Left ventricle myocardium superior (tissue), 1 donor: ENCODE measurements around the gene PLCL1. TPM values are rescaled to one million over a fixed set of nuclear protein-coding genes. Genes with fewer than 3 reads are reported as not detected.

ENCODE experiments used
- ATAC-seq: fragments of 200-7000 bp; cut with Tn5 transposase; one replicate; pipeline ENCODE4 v1.9.1; 2020; ENCODE audit warnings: mild to moderate bottlenecking, moderate library complexity
- DNase-seq: peaks from one replicate; pipeline ENCODE4 v3.0.0-alpha.2; 2020
- intact Hi-C: fragments of 100-400 bp; cut with micrococcal nuclease; formaldehyde crosslinking; loops from one replicate; pipeline ENCODE4 v1.11.0; 2022
- long read RNA-seq: library from polyadenylated mRNA; unstranded; transcript quantifications from one replicate; pipeline ENCODE4 v2.0.0, GENCODE V29; 2021
- total RNA-seq: library from RNA; stranded (reverse); fragmentation: NEBNext Ultra II Directional; extraction: Animal tissue kit (Norgen Biotek cat#: 25700); gene quantifications from one replicate; pipeline ENCODE4 v1.2.1, GENCODE V29; 2021
- donor health status: DM: no; HTN: yes; CAD: no; lungs with severe emphysema.

The PLCL1 gene
- total RNA-seq: 100 TPM
- long read RNA-seq, full-length matches to known transcripts: 47 of 65 reads
- long read RNA-seq, partial matches to known transcripts: 4 of 65 reads
- long read RNA-seq, other reads (novel, unspliced or antisense): 14 of 65 reads

GRCh38 chr2:197804049-197804757 is at the start of gene PLCL1:
Gene PLCL1, plus strand, starts transcription at chr2:197804593.
- DNase-seq (peak; percentile 96), ATAC-seq (peak; percentile 92)
- intact Hi-C loops: loop anchor here (5.0 kb wide), 1 partner anchor 493 kb away; no protein-coding TSS in a partner anchor

- ATAC-seq: no peak
- intact Hi-C loops: no loop called here
Measured at GRCh38 chr2:197759013-197759412, 45.4 kb upstream of the PLCL1 start.

GRCh38 chr2:197759625-197760292 is 44.6 kb upstream of the PLCL1 start:
- no peak for DNase-seq
- intact Hi-C loops: no loop called here
- ATAC-seq: no peak

More at GRCh38 chr2:197759013-197759412, 45.4 kb upstream of the PLCL1 start:
- no peak for DNase-seq

- intact Hi-C loops: no loop called here
- DNase-seq (no peak), ATAC-seq (peak; percentile 27)
Measured at GRCh38 chr2:197760293-197760657, 44.1 kb upstream of the PLCL1 start.

- DNase-seq (no peak), ATAC-seq (no peak)
- intact Hi-C loops: no loop called here
Measured at GRCh38 chr2:197777823-197778407, 26.5 kb upstream of the PLCL1 start.

- intact Hi-C loops: no loop called here
- no peak for DNase-seq
- ATAC-seq: peak; percentile 45
Measured at GRCh38 chr2:197779261-197779660, 25.1 kb upstream of the PLCL1 start.

GRCh38 chr2:197782126-197782525 is 22.3 kb upstream of the PLCL1 start:
- intact Hi-C loops: no loop called here
- no peak for DNase-seq
- no peak for ATAC-seq

- no peak for ATAC-seq
- peak; percentile 24 for DNase-seq
- intact Hi-C loops: no loop called here
Measured at GRCh38 chr2:197784956-197785941, 19.1 kb upstream of the PLCL1 start, which contains the start of gene BOLL. Gene BOLL, minus strand, starts transcription at chr2:197785319. Its CDS starts 3,469 bp downstream, at chr2:197781850.

- ATAC-seq: peak; percentile 80
- DNase-seq: peak; percentile 55
- intact Hi-C loops: no loop called here
Measured at GRCh38 chr2:197786010-197786877, 18.1 kb upstream of the PLCL1 start.

- intact Hi-C loops: no loop called here
- peak; percentile 59 for DNase-seq
- ATAC-seq: peak; percentile 94
Measured at GRCh38 chr2:197793456-197793855, 10.9 kb upstream of the PLCL1 start.

GRCh38 chr2:197795277-197795676 is 9.1 kb upstream of the PLCL1 start:
- no peak for DNase-seq
- intact Hi-C loops: no loop called here
- ATAC-seq: no peak

GRCh38 chr2:197798187-197798586 is 6.2 kb upstream of the PLCL1 start:
- intact Hi-C loops: no loop called here
- DNase-seq (no peak), ATAC-seq (peak; percentile 12)

- DNase-seq (no peak), ATAC-seq (no peak)
Measured at GRCh38 chr2:197799068-197799467, 5.3 kb upstream of the PLCL1 start.

GRCh38 chr2:197800091-197800490 is 4.3 kb upstream of the PLCL1 start:
- DNase-seq (no peak), ATAC-seq (no peak)
- intact Hi-C loops: loop anchor here (5.0 kb wide), 1 partner anchor 497 kb away; no protein-coding TSS in a partner anchor

More at GRCh38 chr2:197799068-197799467, 5.3 kb upstream of the PLCL1 start:
- intact Hi-C loops: no loop called here

- intact Hi-C loops: loop anchor here (5.0 kb wide), 1 partner anchor 496 kb away; no protein-coding TSS in a partner anchor
- ATAC-seq (no peak), DNase-seq (no peak)
Measured at GRCh38 chr2:197801033-197801432, 3.4 kb upstream of the PLCL1 start.

GRCh38 chr2:197803033-197803444 is 1.4 kb upstream of the PLCL1 start:
- intact Hi-C loops: loop anchor here (2.0 to 5.0 kb wide), 2 partner anchors 324 to 494 kb away; no protein-coding TSS in a partner anchor
- ATAC-seq: peak; percentile 57
- no peak for DNase-seq
